ENCODE measurements around the gene MKNK1.

Gene MKNK1

GRCh38 chr1:46569884-46570725, 34.0 kb downstream of the MKNK1 start:
- H3K4me3 ChIP-seq (ENCODE audit: low read depth, low read length): no peak overlapping the region
- DNase-seq (ENCODE audit: low read depth): no peak

GRCh38 chr1:46569116-46569515, 35.0 kb downstream of the MKNK1 start:
- no peak for DNase-seq (ENCODE audit: low read depth)
- H3K4me3 ChIP-seq (ENCODE audit: low read depth, low read length): no peak overlapping the region

- no peak for DNase-seq (ENCODE audit: low read depth)
- H3K4me3 ChIP-seq (ENCODE audit: low read depth, low read length): no peak overlapping the region
Measured at GRCh38 chr1:46568461-46568891, 35.6 kb downstream of the MKNK1 start.

- no peak for DNase-seq (ENCODE audit: low read depth)
- H3K4me3 ChIP-seq (ENCODE audit: low read depth, low read length): no peak overlapping the region
Measured at GRCh38 chr1:46563341-46563740, 40.7 kb downstream of the MKNK1 start.

GRCh38 chr1:46562498-46562897, 41.6 kb downstream of the MKNK1 start:
- no peak overlapping the region for H3K4me3 ChIP-seq (ENCODE audit: low read depth, low read length)
- no peak for DNase-seq (ENCODE audit: low read depth)

- H3K4me3 ChIP-seq (ENCODE audit: low read depth, low read length): no peak overlapping the region
Measured at GRCh38 chr1:46558966-46559365, 45.1 kb downstream of the MKNK1 start.

GRCh38 chr1:46558141-46558963, 45.7 kb downstream of the MKNK1 start:
- no peak for DNase-seq (ENCODE audit: low read depth)
- no peak overlapping the region for H3K4me3 ChIP-seq (ENCODE audit: low read depth, low read length)

More at GRCh38 chr1:46558966-46559365, 45.1 kb downstream of the MKNK1 start:
- no peak for DNase-seq (ENCODE audit: low read depth)

GRCh38 chr1:46557403-46557802, 46.7 kb downstream of the MKNK1 start:
- H3K4me3 ChIP-seq (ENCODE audit: low read depth, low read length): no peak overlapping the region
- no peak for DNase-seq (ENCODE audit: low read depth)

GRCh38 chr1:46556822-46557221, 47.2 kb downstream of the MKNK1 start:
- H3K4me3 ChIP-seq (ENCODE audit: low read depth, low read length): no peak overlapping the region
- DNase-seq (ENCODE audit: low read depth): no peak

- H3K4me3 ChIP-seq (ENCODE audit: low read depth, low read length): no peak overlapping the region
- DNase-seq (ENCODE audit: low read depth): no peak
Measured at GRCh38 chr1:46555826-46556619, 48.0 kb downstream of the MKNK1 start.

GRCh38 chr1:46554597-46555381, 49.3 kb downstream of the MKNK1 start:
- no peak overlapping the region for H3K4me3 ChIP-seq (ENCODE audit: low read depth, low read length)
- no peak for DNase-seq (ENCODE audit: low read depth)

GRCh38 chr1:46554236-46554596, 49.9 kb downstream of the MKNK1 start:
- H3K4me3 ChIP-seq (ENCODE audit: low read depth, low read length): no peak overlapping the region

GRCh38 chr1:46553506-46553905, 50.6 kb downstream of the MKNK1 start:
- no peak overlapping the region for H3K4me3 ChIP-seq (ENCODE audit: low read depth, low read length)
- no peak for DNase-seq (ENCODE audit: low read depth)

More at GRCh38 chr1:46554236-46554596, 49.9 kb downstream of the MKNK1 start:
- DNase-seq (ENCODE audit: low read depth): no peak

GRCh38 chr1:46552357-46553237, 51.5 kb downstream of the MKNK1 start:
- DNase-seq (ENCODE audit: low read depth): no peak
- no peak overlapping the region for H3K4me3 ChIP-seq (ENCODE audit: low read depth, low read length)

- H3K4me3 ChIP-seq (ENCODE audit: low read depth, low read length): no peak within 1 kb of the TSS
- DNase-seq (ENCODE audit: low read depth): no peak
Measured at GRCh38 chr1:46551597-46552095, 52.4 kb downstream of the MKNK1 start, which contains the start of gene KNCN. Gene KNCN, minus strand, starts transcription at chr1:46551647. Its CDS starts 432 bp downstream, at chr1:46551215.

GRCh38 chr1:46550751-46551231, 53.3 kb downstream of the MKNK1 start:
- DNase-seq (ENCODE audit: low read depth): no peak
- no peak overlapping the region for H3K4me3 ChIP-seq (ENCODE audit: low read depth, low read length)

Measured in skeletal muscle cell (primary cell).